Activated naive CD8-positive, alpha-beta T cell (primary cell): ENCODE measurements around the gene HNRNPC.
"Not testable (repeated sequence)": the region's sequence is repeated elsewhere in the genome, so short reads cannot be mapped to it uniquely, and the experiment has no call there.

Experiments
- H3K27ac Mint-ChIP-seq: one replicate; pipeline ENCODE4 v1.8.0; 2021; ENCODE audit warnings: mixed read lengths
- H3K27me3 Mint-ChIP-seq: one replicate; pipeline ENCODE4 v1.8.0; 2021; ENCODE audit warnings: mixed read lengths
- H3K36me3 Mint-ChIP-seq: one replicate; pipeline ENCODE4 v1.8.0; 2021; ENCODE audit warnings: mixed read lengths
- H3K4me1 Mint-ChIP-seq: one replicate; pipeline ENCODE4 v1.8.0; 2021; ENCODE audit warnings: low read depth, mixed read lengths
- H3K4me3 Mint-ChIP-seq: one replicate; pipeline ENCODE4 v1.8.0; 2021; ENCODE audit warnings: mild to moderate bottlenecking, mixed read lengths
- H3K9me3 Mint-ChIP-seq: one replicate; pipeline ENCODE4 v1.8.0; 2021; ENCODE audit warnings: low read depth, mixed read lengths

HNRNPC gene

GRCh38 chr14:21171128-21171527 lies 98.1 kb downstream of the HNRNPC start:
- H3K27ac Mint-ChIP-seq, result no peak overlapping the region
- no peak overlapping the region for H3K4me3 Mint-ChIP-seq
- peaks cover 4% of the 10 kb centered on the region for H3K27me3 Mint-ChIP-seq
- peaks cover 5% of the 10 kb centered on the region for H3K36me3 Mint-ChIP-seq
- no peaks in the 10 kb centered on the region for H3K4me1 Mint-ChIP-seq
- H3K9me3 Mint-ChIP-seq, result no peaks in the 10 kb centered on the region

GRCh38 chr14:21169573-21169972 lies 99.7 kb downstream of the HNRNPC start:
- H3K9me3 Mint-ChIP-seq, result no peaks in the 10 kb centered on the region
- no peak overlapping the region for H3K4me3 Mint-ChIP-seq
- H3K4me1 Mint-ChIP-seq, result no peaks in the 10 kb centered on the region
- H3K27ac Mint-ChIP-seq, result no peak overlapping the region
- peaks cover 4% of the 10 kb centered on the region for H3K27me3 Mint-ChIP-seq
- peaks cover 5% of the 10 kb centered on the region for H3K36me3 Mint-ChIP-seq

- H3K27ac Mint-ChIP-seq, result no peak overlapping the region
- no peaks in the 10 kb centered on the region for H3K9me3 Mint-ChIP-seq
- no peaks in the 10 kb centered on the region for H3K4me1 Mint-ChIP-seq
- H3K27me3 Mint-ChIP-seq, result peaks cover 4% of the 10 kb centered on the region
- H3K36me3 Mint-ChIP-seq, result peaks cover 5% of the 10 kb centered on the region
- H3K4me3 Mint-ChIP-seq, result no peak overlapping the region
Measured at GRCh38 chr14:21168055-21168454, 101.2 kb downstream of the HNRNPC start.

GRCh38 chr14:21165670-21166069 lies 103.6 kb downstream of the HNRNPC start:
- not testable (repeated sequence) for H3K27me3 Mint-ChIP-seq, H3K9me3 Mint-ChIP-seq

GRCh38 chr14:21165002-21165605 lies 104.1 kb downstream of the HNRNPC start:
- H3K27me3 Mint-ChIP-seq, H3K4me3 Mint-ChIP-seq, H3K36me3 Mint-ChIP-seq: not testable (repeated sequence)

More at GRCh38 chr14:21165670-21166069, 103.6 kb downstream of the HNRNPC start:
- not testable (repeated sequence) for H3K4me3 Mint-ChIP-seq, H3K4me1 Mint-ChIP-seq, H3K36me3 Mint-ChIP-seq, H3K27ac Mint-ChIP-seq

GRCh38 chr14:21163871-21164291 lies 105.4 kb downstream of the HNRNPC start:
- H3K4me3 Mint-ChIP-seq, result no peak overlapping the region
- no peak overlapping the region for H3K27ac Mint-ChIP-seq
- no peaks in the 10 kb centered on the region for H3K9me3 Mint-ChIP-seq
- no peaks in the 10 kb centered on the region for H3K4me1 Mint-ChIP-seq
- H3K36me3 Mint-ChIP-seq, result no peaks in the 10 kb centered on the region
- H3K27me3 Mint-ChIP-seq, result peaks cover 8% of the 10 kb centered on the region

More at GRCh38 chr14:21165002-21165605, 104.1 kb downstream of the HNRNPC start:
- not testable (repeated sequence) for H3K27ac Mint-ChIP-seq, H3K9me3 Mint-ChIP-seq, H3K4me1 Mint-ChIP-seq

- H3K27ac Mint-ChIP-seq, result no peak overlapping the region
- no peak overlapping the region for H3K4me3 Mint-ChIP-seq
- peaks cover 10% of the 10 kb centered on the region for H3K27me3 Mint-ChIP-seq
- H3K4me1 Mint-ChIP-seq, result no peaks in the 10 kb centered on the region
- H3K36me3 Mint-ChIP-seq, result no peaks in the 10 kb centered on the region
- H3K9me3 Mint-ChIP-seq, result no peaks in the 10 kb centered on the region
Measured at GRCh38 chr14:21162081-21162480, 107.2 kb downstream of the HNRNPC start.

GRCh38 chr14:21160061-21160610 lies 109.1 kb downstream of the HNRNPC start:
- Mint-ChIP-seq H3K4me3 (no peak overlapping the region), H3K27ac (no peak overlapping the region), H3K27me3 (peaks cover 14% of the 10 kb centered on the region), H3K36me3 (no peaks in the 10 kb centered on the region), H3K4me1 (no peaks in the 10 kb centered on the region), H3K9me3 (no peaks in the 10 kb centered on the region)
